ENCODE measurements around the gene TSPAN5.
"Not testable (repeated sequence)": the region's sequence is repeated elsewhere in the genome, so short reads cannot be mapped to it uniquely, and the experiment has no call there.

Gene TSPAN5

GRCh38 chr4:98555798-98556445 is 102.5 kb downstream of the TSPAN5 start:
- DNase-seq (ENCODE audit: low read depth in 2 of 2) = no peak

DNA sequence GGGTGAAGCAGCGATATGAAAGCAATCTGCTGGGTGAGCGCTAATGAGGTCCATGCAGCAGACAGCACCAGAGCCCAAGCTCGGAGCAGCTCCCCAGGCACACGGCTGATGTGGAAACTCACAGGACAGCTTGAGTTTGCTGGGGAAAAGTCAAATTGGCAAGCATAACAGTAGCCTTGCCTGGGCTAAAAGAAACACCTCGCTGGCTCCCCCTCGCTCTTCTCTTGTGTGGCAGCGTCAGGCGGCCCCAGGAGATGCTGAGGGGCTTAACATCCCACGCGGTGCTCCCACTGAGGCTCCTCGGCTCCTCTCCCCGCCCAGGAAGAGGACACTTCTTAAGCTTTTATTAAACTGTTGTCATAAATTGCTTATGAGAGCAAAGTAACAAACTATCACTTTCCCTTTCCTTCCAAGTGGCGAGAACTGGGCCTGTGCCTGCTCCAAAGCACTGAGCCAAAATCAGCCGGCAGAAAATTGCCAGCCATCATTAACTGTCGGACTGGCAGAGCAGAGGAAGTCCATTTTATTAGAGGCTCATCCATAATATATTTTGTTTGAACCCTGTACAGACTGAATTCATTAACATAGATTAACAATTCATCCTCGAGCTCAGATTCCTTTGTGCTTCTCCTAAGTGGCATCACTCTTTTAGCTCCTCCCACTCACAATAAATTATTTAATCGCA is 111.4 kb downstream of the TSPAN5 start:
- DNase-seq (ENCODE audit: low read depth in 2 of 2) = no peak

DNA sequence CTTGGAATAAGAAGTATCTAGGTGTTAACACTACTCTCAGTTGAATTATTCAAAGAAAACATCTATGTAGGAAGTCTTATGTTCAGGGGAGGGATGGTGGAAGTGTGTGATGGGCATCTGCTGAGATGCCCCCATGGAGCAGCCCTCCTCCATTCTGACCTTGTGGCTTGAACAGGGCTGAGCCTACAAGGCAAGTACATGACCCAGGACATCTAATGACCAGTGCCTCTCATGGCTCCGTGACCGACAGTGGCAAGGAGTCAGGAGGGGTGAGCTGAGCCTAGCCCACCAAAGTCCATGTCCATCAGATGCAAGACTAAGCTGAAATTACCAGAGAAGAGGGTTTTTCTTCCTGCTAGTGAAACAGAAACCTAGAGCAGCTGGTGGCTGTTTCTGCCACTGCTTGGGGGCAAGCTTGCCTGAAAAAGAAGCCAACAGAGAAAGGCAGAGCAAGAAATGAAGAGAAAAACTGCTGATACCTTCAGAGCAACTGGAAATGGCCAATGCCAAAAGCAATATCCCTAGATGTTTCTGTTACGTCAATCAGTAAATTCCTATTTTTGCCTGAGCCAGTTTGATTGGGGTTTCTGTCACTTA is 113.5 kb downstream of the TSPAN5 start:
- no peak for DNase-seq (ENCODE audit: low read depth in 2 of 2)

- no peak for DNase-seq (ENCODE audit: low read depth in 2 of 2)
Measured at GRCh38 chr4:98544141-98544817, 114.1 kb downstream of the TSPAN5 start.

DNA sequence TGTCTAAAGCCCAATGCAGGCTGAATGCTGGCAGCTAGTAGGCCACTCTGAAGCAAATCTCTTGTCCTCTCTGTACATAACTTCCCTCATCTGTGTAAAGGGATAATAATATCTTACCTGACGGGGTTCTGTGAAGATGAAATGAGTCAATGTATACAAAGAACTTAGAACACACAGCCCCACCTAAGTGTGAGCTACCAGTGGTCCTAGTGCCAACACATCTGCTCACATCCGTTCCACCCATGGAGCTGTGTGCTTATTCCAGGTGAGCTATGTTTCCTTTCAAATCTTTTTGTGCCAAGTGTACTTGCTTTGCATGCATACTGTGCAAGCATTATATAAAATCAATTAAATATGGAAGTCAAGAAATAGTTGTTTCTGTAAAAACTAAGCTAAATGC is 116.4 kb downstream of the TSPAN5 start:
- no peak for DNase-seq (ENCODE audit: low read depth in 2 of 2)

DNA sequence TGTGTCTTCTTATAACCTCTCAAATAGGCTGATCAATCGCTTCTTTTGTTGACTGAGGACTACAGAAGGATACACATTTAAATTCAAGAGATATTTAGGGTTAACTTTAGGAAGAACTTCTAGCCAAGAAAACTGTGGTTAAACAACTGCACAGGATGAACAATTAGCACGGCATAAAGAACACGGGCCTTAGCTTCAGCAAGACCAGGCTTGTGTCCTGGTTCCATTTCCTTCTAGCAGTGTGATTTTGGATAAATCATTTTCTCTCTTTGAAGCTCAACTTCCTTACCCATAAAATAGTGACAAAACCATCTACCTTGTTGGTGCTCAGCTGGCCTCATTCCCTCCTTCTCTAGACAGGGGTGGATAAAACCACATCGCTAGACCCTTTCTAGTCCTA is 117.6 kb downstream of the TSPAN5 start:
- no peak for DNase-seq (ENCODE audit: low read depth in 2 of 2)

- no peak for DNase-seq (ENCODE audit: low read depth in 2 of 2)
Measured at GRCh38 chr4:98539741-98540140, 118.7 kb downstream of the TSPAN5 start.

DNA sequence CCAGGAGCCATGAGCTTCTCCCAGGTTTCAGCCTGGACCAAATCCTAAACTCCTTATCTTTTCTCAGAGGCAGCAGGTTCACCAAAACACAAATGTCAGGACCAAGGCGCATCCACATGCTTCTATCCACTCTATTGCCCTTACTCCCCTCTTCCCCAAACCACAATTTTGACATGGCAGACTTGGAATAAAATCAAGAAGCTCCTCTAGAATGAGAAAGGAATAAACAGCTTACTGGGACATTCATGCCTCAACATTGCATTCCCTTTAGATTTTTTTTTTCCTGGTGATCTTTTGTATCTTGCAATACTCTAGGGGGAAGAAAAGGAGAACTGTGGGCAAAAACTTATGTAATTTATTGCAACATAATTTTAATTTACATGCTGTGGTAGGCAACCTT is 119.1 kb downstream of the TSPAN5 start:
- DNase-seq (ENCODE audit: low read depth in 2 of 2) = no peak

DNA sequence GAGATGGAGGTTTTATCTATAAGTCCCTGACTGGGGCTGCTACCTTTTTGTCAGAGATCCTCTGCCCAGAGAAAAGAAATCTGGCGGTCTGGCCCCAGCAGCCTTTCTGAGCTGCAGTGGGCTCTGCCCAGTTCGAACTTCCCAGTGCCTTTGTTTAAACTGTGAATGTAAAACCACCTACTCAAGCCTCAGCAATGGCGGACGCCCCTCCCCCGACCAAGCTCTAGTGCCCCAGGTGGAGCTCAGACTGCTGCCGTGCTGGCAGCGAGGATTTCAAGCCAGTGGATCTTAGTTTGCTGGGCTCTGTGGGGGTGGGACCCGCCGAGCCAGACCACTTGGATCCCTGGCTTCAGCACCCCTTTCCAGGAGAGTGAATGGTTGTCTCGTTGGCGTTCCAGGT is 121.8 kb downstream of the TSPAN5 start:
- no peak for DNase-seq (ENCODE audit: low read depth in 2 of 2)

GRCh38 chr4:98534146-98534545 is 124.3 kb downstream of the TSPAN5 start:
- DNase-seq (ENCODE audit: low read depth in 2 of 2) = not testable (repeated sequence)

DNA sequence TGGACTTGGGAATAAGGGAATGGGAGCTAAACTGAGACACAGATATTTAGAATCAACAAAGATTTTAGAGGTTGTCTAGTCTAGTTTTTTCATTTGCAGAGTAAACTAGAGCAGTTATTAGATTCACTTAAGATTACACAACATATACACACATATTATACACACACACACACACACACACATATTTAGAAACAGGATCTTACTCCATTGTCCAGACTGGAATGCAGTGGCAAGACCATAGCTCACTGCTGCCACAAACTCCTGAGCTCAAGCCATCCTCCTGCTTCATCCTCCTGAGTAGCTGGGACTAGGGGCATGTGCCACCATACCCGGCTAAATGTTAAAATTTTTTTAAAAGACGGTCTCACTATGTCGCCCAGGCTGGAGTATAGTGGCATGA is 127.8 kb downstream of the TSPAN5 start:
- no peak for DNase-seq (ENCODE audit: low read depth in 2 of 2)

GRCh38 chr4:98529970-98530569 is 128.3 kb downstream of the TSPAN5 start:
- no peak for DNase-seq (ENCODE audit: low read depth in 2 of 2)

DNA sequence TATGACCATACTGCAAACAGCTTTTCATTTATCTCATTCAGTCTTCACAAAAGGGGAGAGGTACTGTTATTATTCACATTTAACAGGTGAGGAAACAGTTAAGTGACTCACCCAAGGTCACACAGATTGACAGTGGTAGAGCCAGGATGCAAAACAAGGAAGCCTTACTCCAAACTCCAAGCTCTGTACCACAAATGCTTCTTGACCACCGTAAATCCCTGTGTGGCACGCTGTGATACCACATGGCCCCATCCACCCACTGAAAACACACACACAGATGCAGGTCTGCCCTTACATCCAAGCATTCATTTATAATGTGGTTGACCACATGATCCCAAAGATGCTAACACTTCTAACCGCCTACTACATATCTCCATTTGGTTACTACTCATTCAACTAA is 129.5 kb downstream of the TSPAN5 start:
- no peak for DNase-seq (ENCODE audit: low read depth in 2 of 2)

- no peak for DNase-seq (ENCODE audit: low read depth in 2 of 2)
Measured at GRCh38 chr4:98527534-98528269, 130.7 kb downstream of the TSPAN5 start.

DNA sequence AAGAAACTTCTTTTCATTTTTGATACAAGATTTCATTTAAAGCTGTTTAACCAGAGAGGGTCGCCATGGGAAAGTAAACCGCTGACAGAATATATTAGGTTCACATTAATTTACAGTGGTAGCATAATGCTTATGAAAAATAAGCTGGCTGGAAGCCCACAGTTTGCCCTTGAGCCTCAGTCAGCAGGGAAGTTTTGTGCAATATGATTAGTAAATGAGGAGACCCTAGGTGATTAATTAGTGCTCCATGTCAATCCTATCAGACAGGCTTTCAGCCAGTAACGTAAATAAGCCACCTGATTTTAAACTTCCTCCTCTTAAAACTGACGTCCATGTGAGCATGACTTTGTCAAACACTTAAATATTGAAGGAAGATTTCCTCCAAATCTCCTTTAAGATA is 134.2 kb downstream of the TSPAN5 start:
- no peak for DNase-seq (ENCODE audit: low read depth in 2 of 2)

DNA sequence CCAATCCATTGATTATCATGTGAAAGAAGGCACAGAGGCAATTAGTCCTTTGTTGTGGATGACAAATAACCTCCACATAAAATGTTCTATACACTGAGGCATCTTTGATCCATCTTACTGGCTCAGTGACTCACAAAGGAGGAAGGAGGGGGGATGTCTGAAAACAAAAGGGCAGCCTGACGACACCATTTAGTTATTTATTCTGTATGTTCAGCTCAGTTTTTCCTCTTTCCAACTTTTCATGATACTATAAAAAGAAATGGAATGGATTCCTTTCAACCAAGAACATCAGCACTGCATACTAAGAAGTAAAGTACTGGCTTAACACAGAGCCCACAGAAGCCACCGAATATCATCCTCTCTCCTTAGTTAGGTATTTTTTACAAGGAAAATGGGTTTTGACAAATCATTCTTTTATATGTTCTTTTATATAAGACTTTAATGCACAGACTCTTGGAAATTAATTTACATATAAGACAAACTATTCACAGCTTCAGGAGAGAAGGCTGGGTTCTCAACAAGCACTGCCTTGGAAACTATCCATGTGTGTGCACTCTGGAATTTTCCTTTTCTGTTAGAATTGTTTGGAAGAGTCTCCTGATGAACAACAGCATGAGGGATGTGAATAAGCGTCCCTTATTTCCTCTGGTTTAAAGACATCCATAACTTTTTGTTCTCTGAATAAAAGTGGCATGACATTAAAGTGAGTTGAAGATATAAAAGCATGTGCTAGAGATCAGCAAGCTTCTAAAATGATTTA is 135.6 kb downstream of the TSPAN5 start:
- no peak for DNase-seq (ENCODE audit: low read depth in 2 of 2)

- no peak for DNase-seq (ENCODE audit: low read depth in 2 of 2)
Measured at GRCh38 chr4:98522062-98522461, 136.3 kb downstream of the TSPAN5 start.

DNA sequence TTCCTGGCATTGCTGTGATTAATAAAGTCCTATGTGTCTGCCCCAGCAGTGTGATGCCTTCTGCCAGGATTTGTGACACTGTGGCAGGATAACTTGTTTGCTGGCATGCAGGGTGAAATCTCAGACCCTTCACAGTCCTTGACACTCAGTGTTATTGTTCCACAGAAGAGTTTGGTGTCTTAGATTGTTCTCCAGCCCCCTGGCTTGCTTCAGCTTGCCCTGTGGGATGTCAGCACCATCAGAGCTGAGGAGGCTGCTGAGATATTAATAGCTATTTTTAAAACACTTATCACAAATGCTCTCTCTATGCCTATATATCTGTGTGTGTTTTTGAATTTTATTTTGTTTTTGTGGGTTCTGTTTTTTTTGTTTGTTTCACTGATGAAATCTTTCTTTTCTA is 136.9 kb downstream of the TSPAN5 start:
- DNase-seq (ENCODE audit: low read depth in 2 of 2) = no peak

- DNase-seq (ENCODE audit: low read depth in 2 of 2) = no peak
Measured at GRCh38 chr4:98519268-98519977, 139.0 kb downstream of the TSPAN5 start.

DNA sequence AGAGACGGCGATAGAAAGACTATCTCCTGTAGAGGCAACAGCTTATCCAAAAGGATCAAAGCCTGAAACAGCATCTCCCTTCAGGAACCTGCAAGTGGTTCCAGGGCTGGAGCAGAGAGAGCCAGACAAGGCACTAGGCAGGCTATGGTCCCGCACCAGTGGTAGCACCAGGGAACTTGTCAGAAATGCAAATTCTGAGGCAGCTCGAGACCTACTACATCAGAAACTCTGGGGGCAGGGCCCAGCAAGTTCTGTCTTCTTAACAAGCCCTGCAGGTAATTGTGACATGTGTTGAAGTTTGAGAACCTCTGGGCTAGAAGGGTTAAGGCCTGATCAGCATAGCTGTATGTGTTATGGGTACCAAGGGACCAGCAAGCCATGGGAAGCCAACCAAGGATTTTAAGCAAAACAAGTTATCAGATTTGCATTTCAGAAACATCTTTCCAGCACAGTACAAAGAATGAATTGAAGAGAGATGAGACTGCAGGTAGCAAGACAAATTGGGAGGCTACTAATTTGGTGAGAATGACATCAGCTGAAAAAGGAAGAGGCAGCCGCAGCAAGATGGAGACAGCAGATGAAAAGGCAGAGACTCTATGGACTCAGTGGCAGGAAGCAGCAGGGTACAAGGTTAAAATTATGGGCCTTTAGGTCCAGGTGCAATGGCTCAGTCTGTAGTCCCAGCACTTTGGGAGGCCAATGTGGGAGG is 139.7 kb downstream of the TSPAN5 start:
- no peak for DNase-seq (ENCODE audit: low read depth in 2 of 2)

Data from stimulated activated CD8-positive, alpha-beta memory T cell treated with anti-CD3 and anti-CD28 coated beads, Interleukin-7, amount 100 ng/mL, for 4 hours (primary cell).